K562 (cell line): ENCODE measurements around the gene ETHE1. TPM values are rescaled to one million over a fixed set of nuclear protein-coding genes. Genes with fewer than 3 reads are reported as not detected.

Experiments used
- ATAC-seq: fragments of 200-7000 bp; cut with Tn5 transposase; 3 replicates; pipeline ENCODE4 v1.9.1; 2020; ENCODE audit warnings: moderate library complexity
- BruUV-seq: library from RNA; stranded (reverse); fragments of 400-500 nt; replicated peaks from 2 replicates; lab custom pipeline; 2021; lab: Mats Ljungman, UMichigan
- CTCF ChIA-PET: fragments of 300-600 bp; formaldehyde crosslinking; extraction: SDS; loops from one replicate; lab custom pipeline; 2021; ENCODE audit warnings: low intra/inter-chr PET ratio; lab: Yijun Ruan, JAX
- POLR2A ChIA-PET: fragments of 300-600, 350-650 bp; sonication (Branson Sonifier 250); formaldehyde crosslinking; extraction: SDS; loops from one replicate; lab custom pipeline; 2021; ENCODE audit warnings: antibody characterized with exemption, inconsistent platforms; lab: Yijun Ruan, JAX
- DNase-seq, 4 experiments: peaks; one replicate each; pipeline versions ENCODE4 v3.0.0 to v3.0.0-alpha.2; 2011 to 2018; ENCODE audit warnings: low spot score in 3 of 4, mixed read lengths in 3 of 4; ENCODE audit errors: extremely low read depth in 1 of 4
- FAIRE-seq: peaks from 2 replicates; lab custom pipeline; 2011; peaks lifted over from hg19 to GRCh38; lab: Jason Lieb, UNC
- H2AFZ ChIP-seq: 2 replicates; pipeline ENCODE4 v1.6.0; 2011; ENCODE audit warnings: low read depth, low read length, control low read depth, inconsistent platforms
- H3K27ac ChIP-seq: fragments of 200-600 bp; 3 replicates; pipeline ENCODE4 v1.8.0; 2011; ENCODE audit warnings: low read depth, mild to moderate bottlenecking, control low read depth, inconsistent platforms, low read length, moderate library complexity, mixed read lengths; ENCODE audit errors: extremely low read depth
- H3K27me3 ChIP-seq, 2 experiments: fragments of 300-600 bp in 1 of 2; 2 replicates in 1 of 2; 3 replicates in 1 of 2; pipeline versions ENCODE4 v1.6.0 to v1.8.0; 2011; ENCODE audit warnings: inconsistent platforms in 2 of 2, low read length in 2 of 2, mild to moderate bottlenecking in 1 of 2, mixed read lengths in 1 of 2, moderate library complexity in 1 of 2; ENCODE audit not compliant: control insufficient read depth in 2 of 2, insufficient read depth in 2 of 2
- H3K36me3 ChIP-seq: fragments of 300-600 bp; 3 replicates; pipeline ENCODE4 v1.8.0; 2011; ENCODE audit warnings: mild to moderate bottlenecking, low read length, inconsistent platforms; ENCODE audit not compliant: control insufficient read depth, insufficient read depth
- H3K4me1 ChIP-seq, 2 experiments: fragments of 200-600 bp in 1 of 2; replicated peaks in 1 of 2; 2 replicates in 1 of 2; 3 replicates in 1 of 2; pipeline versions ENCODE4 v1.5.1 to v1.8.0; 2011; ENCODE audit warnings: inconsistent platforms in 2 of 2, low read length in 2 of 2, mild to moderate bottlenecking in 1 of 2, mixed read lengths in 1 of 2, moderate library complexity in 1 of 2; ENCODE audit not compliant: control insufficient read depth in 2 of 2, insufficient read depth in 2 of 2
- H3K4me2 ChIP-seq: 2 replicates; pipeline ENCODE4 v1.6.1; 2011; ENCODE audit warnings: low read length, control low read depth, inconsistent platforms, mixed read lengths; ENCODE audit not compliant: insufficient read depth
- H3K4me3 ChIP-seq: fragments of 200-600 bp; sonication (generic), shearing (Covaris generic); 2 replicates; pipeline ENCODE4 v1.5.1; 2016; ENCODE audit warnings: control low read depth, inconsistent platforms
- H3K79me2 ChIP-seq: fragments of 200-600 bp; 3 replicates; pipeline ENCODE4 v1.8.0; 2011; ENCODE audit warnings: low read length, inconsistent platforms; ENCODE audit not compliant: control insufficient read depth, insufficient read depth
- H3K9ac ChIP-seq, 2 experiments: 2 replicates each; pipeline versions ENCODE4 v1.6.0 to v1.6.1; 2011; ENCODE audit warnings: low read depth in 2 of 2, low read length in 2 of 2, control low read depth in 1 of 2, inconsistent platforms in 1 of 2, mild to moderate bottlenecking in 1 of 2, mixed read lengths in 1 of 2; ENCODE audit not compliant: insufficient read depth in 1 of 2
- H3K9me1 ChIP-seq: one replicate; pipeline ENCODE4 v1.6.0; 2011; ENCODE audit warnings: inconsistent platforms, mild to moderate bottlenecking, low read length, moderate library complexity; ENCODE audit not compliant: control insufficient read depth, insufficient read depth
- H3K9me3 ChIP-seq: replicated peaks from 2 replicates; pipeline ENCODE4 v1.5.1; 2011; ENCODE audit warnings: low read depth, low read length, inconsistent platforms; ENCODE audit not compliant: control insufficient read depth, insufficient read depth
- H4K20me1 ChIP-seq: replicated peaks from 2 replicates; pipeline ENCODE4 v1.6.1; 2011; ENCODE audit warnings: low read length, inconsistent platforms, mixed read lengths; ENCODE audit not compliant: control insufficient read depth, insufficient read depth
- ELF4 ChIP-seq: fragments of 450-650 bp; formaldehyde crosslinking; IDR thresholded peaks from 2 replicates; pipeline ENCODE4 v1.4.0; 2022; ENCODE audit warnings: missing genetic modification characterization
- ERF ChIP-seq: fragments of 450-650 bp; formaldehyde crosslinking; IDR thresholded peaks from 2 replicates; pipeline ENCODE4 v1.4.0; 2020; ENCODE audit warnings: mild to moderate bottlenecking, mixed read lengths
- IRF2 ChIP-seq: sonication (generic); formaldehyde crosslinking; IDR thresholded peaks from 2 replicates; pipeline ENCODE4 v1.8.1; 2022; ENCODE audit warnings: mild to moderate bottlenecking, missing genetic modification reagents
- NELFE ChIP-seq: IDR thresholded peaks from 2 replicates; pipeline ENCODE4 v1.6.1; 2011; ENCODE audit warnings: mild to moderate bottlenecking; ENCODE audit not compliant: insufficient read depth, insufficient read length
- PBX2 ChIP-seq, 2 experiments: IDR thresholded peaks in 1 of 2; conservative IDR thresholded peaks in 1 of 2; 2 replicates each; pipeline ENCODE4 v1.6.1; 2016; ENCODE audit warnings: low read depth in 2 of 2, mild to moderate bottlenecking in 1 of 2, missing compliant biosample characterization in 1 of 2, missing genetic modification characterization in 1 of 2, moderate library complexity in 1 of 2
- POLR2H ChIP-seq: IDR thresholded peaks from 2 replicates; pipeline ENCODE4 v1.6.1; 2016; ENCODE audit warnings: missing genetic modification characterization, low read depth, mild to moderate bottlenecking, control low read depth, missing compliant biosample characterization, moderate library complexity
- SIN3B ChIP-seq: fragments of 450-650 bp; IDR thresholded peaks from 2 replicates; pipeline ENCODE4 v1.6.1; 2017; ENCODE audit warnings: low read depth, mild to moderate bottlenecking, moderate library complexity
- SMARCB1 ChIP-seq: IDR thresholded peaks from 2 replicates; pipeline ENCODE4 v1.6.1; 2011; ENCODE audit warnings: improper control_type of control experiment, low read depth; ENCODE audit not compliant: insufficient read length
- ZHX1 ChIP-seq: fragments of 150-350 bp; conservative IDR thresholded peaks from 2 replicates; pipeline ENCODE4 v1.6.1; 2014; ENCODE audit warnings: low read length
- WGBS: fragments of 100-300 bp; shearing (Covaris generic); methylation state at CpG from one replicate; pipeline ENCODE4 v1.1.6; 2016; ENCODE audit warnings: low coverage, mixed read lengths; ENCODE audit not compliant: insufficient coverage; ENCODE audit errors: missing lambda C conversion rate; 5-methylcytosine and 5-hydroxymethylcytosine counted together
- in situ Hi-C: fragments of 300-500 bp; cut with MboI; formaldehyde crosslinking; loops from 4 replicates; pipeline ENCODE4 v1.15.0; 2018; ENCODE audit warnings: inconsistent platforms, mixed read lengths
- intact Hi-C: fragments of 100-400 bp; cut with micrococcal nuclease; formaldehyde crosslinking; loops from 2 replicates; pipeline ENCODE4 v1.14.2; 2022
- polyA plus RNA-seq, 8 experiments: library from polyadenylated mRNA; depleted of rRNA in 4 of 8; stranded (reverse) in 5 of 8; unstranded in 3 of 8; fragments of >200 nt; fragmentation: Nextera tagmentation in 2 of 8; fragmentation: Illumina TruSeq in 1 of 8; extraction: Ambion mirVana in 2 of 8; extraction: Trizol in 1 of 8; gene quantifications; 2 replicates each; pipeline versions ENCODE4 v1.2.1 to v1.2.3, GENCODE V29; 2011 to 2014; ENCODE audit warnings: inconsistent platforms in 1 of 8, missing spikeins in 1 of 8
- total RNA-seq, 7 experiments: library from RNA; depleted of rRNA in 6 of 7; stranded (reverse); fragments of >200 nt in 6 of 7; fragmentation: Illumina TruSeq in 2 of 7; extraction: Trizol in 2 of 7; gene quantifications; 2 replicates each; pipeline versions ENCODE4 v1.2.1 to v1.2.3, GENCODE V29; 2011 to 2021; ENCODE audit warnings: low replicate concordance in 1 of 7

ETHE1 gene
- total and polyA plus RNA-seq, 9 of the 15 experiments (the other 6 are each of a cell fraction or from before 2014, with no cell fraction given), result 2.9 to 21.0 (median 10.2) TPM

DNA sequence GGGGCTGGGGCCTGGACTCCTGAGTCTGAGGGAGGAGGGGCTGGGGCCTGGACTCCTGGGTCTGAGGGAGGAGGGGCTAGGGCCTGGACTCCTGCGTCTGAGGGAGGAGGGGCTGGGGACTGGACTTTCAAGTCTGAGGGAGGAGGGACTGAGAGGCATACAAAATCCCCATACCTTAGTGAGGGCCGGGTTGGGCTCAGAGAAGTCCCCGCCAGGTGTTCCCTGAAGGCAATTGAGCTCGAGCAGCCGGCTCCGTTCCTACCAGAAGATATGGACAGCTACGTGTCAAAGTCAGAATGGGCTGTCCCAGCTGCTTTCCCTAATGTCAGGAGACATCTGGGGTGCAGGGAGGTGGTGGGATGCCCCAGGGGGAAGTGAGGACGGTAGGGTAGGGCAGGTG lies 31.9 kb downstream of the ETHE1 start:
- Histone ChIP-seq H3K4me3 (no peak overlapping the region), H3K27me3 (no peaks in the 10 kb centered on the region), H3K4me2 (no peak overlapping the region), H2AFZ (no peak overlapping the region), H3K9me1 (no peaks in the 10 kb centered on the region), H4K20me1 (no peaks in the 10 kb centered on the region), H3K9me3 (no peaks in the 10 kb centered on the region), H3K9ac (no peak overlapping the region; a peak in 1 of 4 replicates), H3K79me2 (no peaks in the 10 kb centered on the region), H3K36me3 (peaks cover 3% of the 10 kb centered on the region; the same call in 1 of the 3 replicates), H3K4me1 (no peaks in the 10 kb centered on the region; a peak in 1 of 5 replicates), H3K27ac (no peak overlapping the region)
- no TSS peak for BruUV-seq
- CTCF ChIA-PET, result no interaction called here
- WGBS, result 64% methylated on average over 7 of the region's 8 CpGs
- intact Hi-C loops, result no loop called here
- POLR2A ChIA-PET, result interaction anchor here (0.6 to 1.4 kb wide), 3 partner anchors 9 to 15 kb away, joined by 3 to 8 read pairs (median 4); no protein-coding TSS in a partner anchor
- in situ Hi-C loops, result no loop called here
- ATAC-seq (no peak), FAIRE-seq (no peak), DNase-seq (no peak)
- TF ChIP-seq ERF (CRISPR knock-in tag), result no peak
- TF ChIP-seq ZHX1, result no peak
- no peak for TF ChIP-seq IRF2 (CRISPR knock-in tag)
- no peak for TF ChIP-seq SIN3B
- TF ChIP-seq ELF4, result no peak
- no peak for TF ChIP-seq SMARCB1
- no peak for TF ChIP-seq PBX2 (CRISPR knock-in tag; IDR thresholded peaks at IDR 0.05; ENCODE audit: low read depth)
- TF ChIP-seq PBX2 (tag; conservative IDR thresholded peaks at IDR 0.05; ENCODE audit: low read depth), result no peak
- TF ChIP-seq NELFE, result no peak
- no peak for TF ChIP-seq POLR2H
